CD4-positive, alpha-beta T cell treated with Interleukin-2 at 100 ng/mL for 4 hours (primary cell): ENCODE measurements around the gene ERAP2.
"Not testable (repeated sequence)": the region's sequence is repeated elsewhere in the genome, so short reads cannot be mapped to it uniquely, and the experiment has no call there.

ENCODE experiments used
- DNase-seq: peaks from one replicate; pipeline ENCODE4 v3.0.0-alpha.2; 2020; ENCODE audit warnings: low spot score

ERAP2 gene

GRCh38 chr5:96896806-96897205 is 20.5 kb downstream of the ERAP2 start:
- no peak for DNase-seq

- DNase-seq = no peak
Measured at GRCh38 chr5:96901384-96901783, 25.1 kb downstream of the ERAP2 start.

- DNase-seq = no peak
Measured at GRCh38 chr5:96901841-96902240, 25.5 kb downstream of the ERAP2 start.

GRCh38 chr5:96902876-96903275 is 26.6 kb downstream of the ERAP2 start:
- no peak for DNase-seq

- no peak for DNase-seq
Measured at GRCh38 chr5:96903300-96903699, 27.0 kb downstream of the ERAP2 start.

GRCh38 chr5:96904054-96904931 is 28.0 kb downstream of the ERAP2 start:
- no peak for DNase-seq

GRCh38 chr5:96905864-96906263 is 29.6 kb downstream of the ERAP2 start:
- DNase-seq = no peak

- no peak for DNase-seq
Measured at GRCh38 chr5:96909003-96909402, 32.7 kb downstream of the ERAP2 start.

GRCh38 chr5:96909435-96909834 is 33.1 kb downstream of the ERAP2 start:
- DNase-seq = no peak

GRCh38 chr5:96911139-96911538 is 34.8 kb downstream of the ERAP2 start:
- no peak for DNase-seq

GRCh38 chr5:96913233-96913632 is 36.9 kb downstream of the ERAP2 start:
- no peak for DNase-seq

GRCh38 chr5:96919754-96920197 is 43.5 kb downstream of the ERAP2 start:
- DNase-seq = peak; percentile 13

- DNase-seq = no peak
Measured at GRCh38 chr5:96920744-96921355, 44.5 kb downstream of the ERAP2 start.

- no peak for DNase-seq
Measured at GRCh38 chr5:96922499-96923244, 46.4 kb downstream of the ERAP2 start.

GRCh38 chr5:96924016-96924443 is 47.7 kb downstream of the ERAP2 start:
- no peak for DNase-seq

- DNase-seq = no peak
Measured at GRCh38 chr5:96926276-96926675, 50.0 kb downstream of the ERAP2 start.

GRCh38 chr5:96927008-96927407 is 50.7 kb downstream of the ERAP2 start:
- DNase-seq = no peak

- DNase-seq = no peak
Measured at GRCh38 chr5:96928931-96929708, 52.8 kb downstream of the ERAP2 start.

- DNase-seq = no peak
Measured at GRCh38 chr5:96930058-96930457, 53.8 kb downstream of the ERAP2 start.

GRCh38 chr5:96930589-96930988 is 54.3 kb downstream of the ERAP2 start:
- no peak for DNase-seq

- DNase-seq = not testable (repeated sequence)
Measured at GRCh38 chr5:96931037-96931436, 54.7 kb downstream of the ERAP2 start.

GRCh38 chr5:96931605-96932004 is 55.3 kb downstream of the ERAP2 start:
- no peak for DNase-seq
